ENCODE measurements around the gene SURF2. TPM values are rescaled to one million over a fixed set of nuclear protein-coding genes. Genes with fewer than 3 reads are reported as not detected.

SURF2 gene
- total RNA-seq, 1 experiment from 2014 or later, result 19.6 TPM

- no peak for DNase-seq (ENCODE audit: low read depth in 1 of 2, low spot score in 2 of 2)
- H3K27me3 ChIP-seq (replicated peaks), result no peaks in the 10 kb centered on the region
- H3K27ac ChIP-seq, result no peak overlapping the region
- H3K36me3 ChIP-seq, result peaks cover 72% of the 10 kb centered on the region
- H3K9me3 ChIP-seq (replicated peaks), result no peaks in the 10 kb centered on the region
- H3K4me3 ChIP-seq, result no peak overlapping the region; the same call in 1 of the 2 replicates
- H3K4me1 ChIP-seq (replicated peaks), result peaks cover 15% of the 10 kb centered on the region
Measured at GRCh38 chr9:133354766-133355165, 1.6 kb upstream of the SURF2 start.

- no peaks in the 10 kb centered on the region for H3K9me3 ChIP-seq (replicated peaks)
- peaks cover 13% of the 10 kb centered on the region for H3K4me1 ChIP-seq (replicated peaks)
- H3K4me3 ChIP-seq, result peak overlapping the region; percentile 64
- no peak overlapping the region for H3K27ac ChIP-seq
- H3K27me3 ChIP-seq (replicated peaks), result no peaks in the 10 kb centered on the region
- no peak for DNase-seq (ENCODE audit: low read depth in 1 of 2, low spot score in 2 of 2)
- H3K36me3 ChIP-seq, result peaks cover 72% of the 10 kb centered on the region
Measured at GRCh38 chr9:133355881-133356357, 431 bp upstream of the SURF2 start.

GRCh38 chr9:133357656-133358055 lies 1.3 kb downstream of the SURF2 start:
- no peak overlapping the region for H3K27ac ChIP-seq
- peaks cover 72% of the 10 kb centered on the region for H3K36me3 ChIP-seq
- no peak overlapping the region for H3K4me3 ChIP-seq
- peaks cover 13% of the 10 kb centered on the region for H3K4me1 ChIP-seq (replicated peaks)
- H3K27me3 ChIP-seq (replicated peaks), result no peaks in the 10 kb centered on the region
- DNase-seq (ENCODE audit: low read depth in 1 of 2, low spot score in 2 of 2), result no peak
- no peaks in the 10 kb centered on the region for H3K9me3 ChIP-seq (replicated peaks)

- peaks cover 70% of the 10 kb centered on the region for H3K36me3 ChIP-seq
- H3K27me3 ChIP-seq (replicated peaks), result no peaks in the 10 kb centered on the region
Measured at GRCh38 chr9:133359399-133360175, 3.2 kb downstream of the SURF2 start.

GRCh38 chr9:133360400-133361393 lies 4.3 kb downstream of the SURF2 start:
- peaks cover 6% of the 10 kb centered on the region for H3K4me1 ChIP-seq (replicated peaks)
- H3K27ac ChIP-seq, result no peak overlapping the region
- H3K9me3 ChIP-seq (replicated peaks), result no peaks in the 10 kb centered on the region
- H3K27me3 ChIP-seq (replicated peaks), result no peaks in the 10 kb centered on the region
- no peak for DNase-seq (ENCODE audit: low read depth in 1 of 2, low spot score in 2 of 2)
- no peak overlapping the region for H3K4me3 ChIP-seq
- H3K36me3 ChIP-seq, result peaks cover 78% of the 10 kb centered on the region

More at GRCh38 chr9:133359399-133360175, 3.2 kb downstream of the SURF2 start:
- Histone ChIP-seq H3K4me3 (no peak overlapping the region), H3K27ac (no peak overlapping the region), H3K9me3 (replicated peaks) (no peaks in the 10 kb centered on the region), H3K4me1 (replicated peaks) (peaks cover 13% of the 10 kb centered on the region)
- no peak for DNase-seq (ENCODE audit: low read depth in 1 of 2, low spot score in 2 of 2)

GRCh38 chr9:133361507-133362092 lies 5.2 kb downstream of the SURF2 start:
- peaks cover 87% of the 10 kb centered on the region for H3K36me3 ChIP-seq
- no peaks in the 10 kb centered on the region for H3K9me3 ChIP-seq (replicated peaks)
- no peak overlapping the region for H3K27ac ChIP-seq
- DNase-seq (ENCODE audit: low read depth in 1 of 2, low spot score in 2 of 2), result no peak
- H3K4me3 ChIP-seq, result no peak overlapping the region
- no peaks in the 10 kb centered on the region for H3K27me3 ChIP-seq (replicated peaks)
- H3K4me1 ChIP-seq (replicated peaks), result peaks cover 6% of the 10 kb centered on the region

- Histone ChIP-seq H3K36me3 (peaks cover 92% of the 10 kb centered on the region), H3K27me3 (replicated peaks) (no peaks in the 10 kb centered on the region), H3K4me1 (replicated peaks) (no peaks in the 10 kb centered on the region), H3K27ac (no peak overlapping the region), H3K9me3 (replicated peaks) (no peaks in the 10 kb centered on the region), H3K4me3 (no peak overlapping the region)
- DNase-seq (ENCODE audit: low read depth in 1 of 2, low spot score in 2 of 2), result no peak
Measured at GRCh38 chr9:133362359-133363044, 6.2 kb downstream of the SURF2 start.

GRCh38 chr9:133366435-133366834 lies 10.1 kb downstream of the SURF2 start:
- no peak for DNase-seq (ENCODE audit: low read depth in 1 of 2, low spot score in 2 of 2)
- no peaks in the 10 kb centered on the region for H3K27me3 ChIP-seq (replicated peaks)
- H3K27ac ChIP-seq, result no peak overlapping the region
- no peak overlapping the region for H3K4me3 ChIP-seq
- H3K36me3 ChIP-seq, result peaks cover 97% of the 10 kb centered on the region
- H3K4me1 ChIP-seq (replicated peaks), result no peaks in the 10 kb centered on the region
- H3K9me3 ChIP-seq (replicated peaks), result no peaks in the 10 kb centered on the region

- no peaks in the 10 kb centered on the region for H3K4me1 ChIP-seq (replicated peaks)
Measured at GRCh38 chr9:133367221-133367620, 10.9 kb downstream of the SURF2 start.

GRCh38 chr9:133367778-133368177 lies 11.4 kb downstream of the SURF2 start:
- peaks cover 97% of the 10 kb centered on the region for H3K36me3 ChIP-seq
- DNase-seq (ENCODE audit: low read depth in 1 of 2, low spot score in 2 of 2), result no peak
- H3K9me3 ChIP-seq (replicated peaks), result no peaks in the 10 kb centered on the region
- no peaks in the 10 kb centered on the region for H3K4me1 ChIP-seq (replicated peaks)
- H3K27ac ChIP-seq, result no peak overlapping the region
- H3K4me3 ChIP-seq, result no peak overlapping the region
- no peaks in the 10 kb centered on the region for H3K27me3 ChIP-seq (replicated peaks)

More at GRCh38 chr9:133367221-133367620, 10.9 kb downstream of the SURF2 start:
- Histone ChIP-seq H3K27me3 (replicated peaks) (no peaks in the 10 kb centered on the region), H3K4me3 (no peak overlapping the region), H3K27ac (no peak overlapping the region), H3K9me3 (replicated peaks) (no peaks in the 10 kb centered on the region), H3K36me3 (peaks cover 97% of the 10 kb centered on the region)
- no peak for DNase-seq (ENCODE audit: low read depth in 1 of 2, low spot score in 2 of 2)

GRCh38 chr9:133368249-133368881 lies 12.0 kb downstream of the SURF2 start:
- no peaks in the 10 kb centered on the region for H3K4me1 ChIP-seq (replicated peaks)
- no peak for DNase-seq (ENCODE audit: low read depth in 1 of 2, low spot score in 2 of 2)
- H3K9me3 ChIP-seq (replicated peaks), result no peaks in the 10 kb centered on the region
- H3K27ac ChIP-seq, result no peak overlapping the region
- no peak overlapping the region for H3K4me3 ChIP-seq
- H3K36me3 ChIP-seq, result peaks cover 97% of the 10 kb centered on the region
- H3K27me3 ChIP-seq (replicated peaks), result no peaks in the 10 kb centered on the region

GRCh38 chr9:133369422-133369821 lies 13.1 kb downstream of the SURF2 start:
- Histone ChIP-seq H3K36me3 (peaks cover 94% of the 10 kb centered on the region), H3K9me3 (replicated peaks) (no peaks in the 10 kb centered on the region), H3K27ac (no peak overlapping the region), H3K27me3 (replicated peaks) (no peaks in the 10 kb centered on the region), H3K4me3 (no peak overlapping the region), H3K4me1 (replicated peaks) (peaks cover 4% of the 10 kb centered on the region; the same call in 1 of the 2 replicates)
- no peak for DNase-seq (ENCODE audit: low read depth in 1 of 2, low spot score in 2 of 2)

GRCh38 chr9:133369933-133370332 lies 13.6 kb downstream of the SURF2 start:
- no peak for DNase-seq (ENCODE audit: low read depth in 1 of 2, low spot score in 2 of 2)
- Histone ChIP-seq H3K36me3 (peaks cover 93% of the 10 kb centered on the region), H3K27me3 (replicated peaks) (no peaks in the 10 kb centered on the region), H3K4me1 (replicated peaks) (peaks cover 4% of the 10 kb centered on the region; the same call in 1 of the 2 replicates), H3K27ac (no peak overlapping the region), H3K4me3 (no peak overlapping the region), H3K9me3 (replicated peaks) (no peaks in the 10 kb centered on the region)
